NCI-H345 (cell line): Measurements from ENCODE around the gene DLG2.
A peak's percentile ranks its signal among the peaks of the same experiment; 100 is the strongest.

Experiments used
- DNase-seq: peaks from one replicate; lab custom pipeline; 2025; lab: John Stamatoyannopoulos, UW

Gene DLG2

DNA sequence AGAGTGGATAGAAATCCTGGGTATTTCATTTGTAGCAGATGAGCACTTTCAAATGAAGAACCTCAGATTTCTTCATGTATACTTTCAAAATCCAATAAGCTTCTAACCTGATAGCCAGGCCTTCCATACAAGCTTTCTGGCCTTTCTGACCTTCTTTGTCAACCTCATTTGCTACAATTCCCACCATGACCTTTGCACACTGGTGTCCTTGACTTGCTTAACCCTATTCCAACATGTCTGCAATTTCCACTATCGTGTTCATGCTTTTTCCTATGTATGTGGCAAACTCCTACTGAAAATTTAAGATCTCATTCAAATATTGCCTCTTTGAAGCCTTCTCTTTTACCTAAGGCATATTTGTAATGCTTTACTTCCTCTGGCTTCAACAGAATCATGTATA lies 2098.9 kb downstream of the DLG2 start:
- no peak for DNase-seq

DNA sequence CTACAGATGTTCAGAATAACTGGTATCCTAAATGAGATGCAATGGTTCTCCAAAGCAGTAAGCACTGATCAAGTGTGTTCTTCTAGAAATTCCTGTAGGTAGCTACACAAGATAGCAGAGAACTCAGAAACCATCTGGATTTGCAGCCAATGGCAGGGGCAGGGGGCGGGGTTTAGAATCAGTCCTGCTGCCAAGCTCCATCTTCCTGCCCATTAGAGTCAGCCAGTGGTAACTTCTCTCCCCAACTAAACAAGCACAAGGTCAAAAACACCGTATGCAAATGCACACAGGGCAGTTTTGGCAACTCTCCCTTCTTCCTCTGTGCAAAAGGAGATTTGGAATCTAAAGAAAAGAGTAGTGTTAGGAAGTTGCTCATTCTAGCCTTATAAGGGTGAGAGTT lies 2103.5 kb downstream of the DLG2 start:
- no peak for DNase-seq

DNA sequence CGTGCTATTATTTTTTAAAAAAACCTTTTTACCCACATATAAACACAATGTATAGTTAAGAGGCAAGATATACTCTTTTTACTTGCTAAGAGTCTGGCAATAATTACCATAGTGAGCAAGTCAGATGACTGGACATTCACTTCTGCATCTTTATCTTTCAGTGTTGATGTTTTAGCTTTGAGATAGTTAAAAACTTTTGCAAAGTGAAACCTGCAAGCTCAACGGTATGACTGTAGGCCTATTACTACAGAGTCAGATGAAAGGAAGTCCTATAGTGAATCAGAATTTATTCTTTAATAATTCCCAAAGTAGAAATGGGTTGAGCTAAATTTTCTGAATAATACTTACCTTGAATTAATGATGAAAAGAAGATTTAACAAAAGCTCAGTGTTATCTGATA lies 2104.2 kb downstream of the DLG2 start:
- DNase-seq, result no peak

DNA sequence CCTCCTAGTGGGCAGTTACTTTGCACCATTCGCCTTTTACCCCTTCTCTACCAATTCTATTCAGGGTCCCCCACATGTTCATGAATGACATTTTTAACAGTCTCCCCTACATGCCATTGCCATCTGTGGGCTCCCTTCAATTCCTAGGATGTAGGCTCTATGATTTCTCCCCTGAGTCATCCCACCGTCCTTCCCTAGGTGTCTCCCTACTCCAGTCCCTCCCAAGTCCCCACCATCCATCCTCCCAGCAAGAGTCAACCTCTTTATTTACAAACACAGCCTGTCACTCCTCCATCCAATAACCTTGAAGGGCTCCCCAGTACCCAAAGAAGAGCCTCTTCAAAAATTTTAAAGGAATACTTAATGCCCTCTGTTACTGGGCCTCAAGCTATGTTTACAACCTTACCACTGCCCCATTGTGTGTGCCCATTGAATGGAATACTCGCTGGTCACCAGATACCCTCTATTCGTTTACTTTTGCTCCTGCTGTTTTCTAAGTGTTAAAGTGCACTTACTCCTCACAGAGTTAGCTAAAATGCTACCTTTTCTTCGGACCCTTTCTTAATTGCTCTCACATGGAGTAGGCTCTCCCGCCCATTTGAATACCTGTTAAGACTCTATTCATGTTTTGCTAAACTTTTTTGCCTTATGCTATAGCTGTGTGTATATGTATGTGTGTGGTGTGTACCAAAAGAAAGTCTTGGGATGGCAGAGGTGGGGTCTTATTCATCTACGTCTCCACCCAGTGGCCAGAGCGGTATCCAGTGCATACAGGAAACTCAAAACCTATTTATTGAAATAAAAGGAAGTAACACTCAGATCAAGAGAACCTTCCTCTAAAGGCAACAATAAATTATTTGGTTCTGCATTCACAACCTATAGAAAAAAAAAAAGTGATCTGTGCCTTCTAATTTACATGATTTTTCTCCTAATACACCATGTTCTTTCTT lies 2105.2 kb downstream of the DLG2 start:
- peak; percentile 40 for DNase-seq

DNA sequence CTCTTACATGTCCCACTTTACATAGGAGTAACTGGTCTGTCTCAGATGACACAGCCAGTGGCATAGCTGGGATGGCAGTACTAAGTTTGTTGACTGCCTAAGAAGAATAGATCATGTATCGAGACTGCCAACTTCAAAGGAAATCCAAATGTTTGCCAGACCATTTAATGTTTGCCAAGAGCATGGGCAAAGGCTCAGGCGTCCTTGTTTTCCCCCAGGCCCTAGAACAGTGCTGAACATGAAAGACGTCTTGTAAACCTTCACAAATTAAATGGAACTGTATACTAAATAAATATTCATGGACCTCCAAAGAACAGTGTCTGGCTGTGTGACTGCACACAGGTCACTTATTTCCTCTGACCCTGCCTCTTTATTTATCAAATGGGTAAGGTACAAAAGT lies 2106.3 kb downstream of the DLG2 start:
- DNase-seq, result no peak

DNA sequence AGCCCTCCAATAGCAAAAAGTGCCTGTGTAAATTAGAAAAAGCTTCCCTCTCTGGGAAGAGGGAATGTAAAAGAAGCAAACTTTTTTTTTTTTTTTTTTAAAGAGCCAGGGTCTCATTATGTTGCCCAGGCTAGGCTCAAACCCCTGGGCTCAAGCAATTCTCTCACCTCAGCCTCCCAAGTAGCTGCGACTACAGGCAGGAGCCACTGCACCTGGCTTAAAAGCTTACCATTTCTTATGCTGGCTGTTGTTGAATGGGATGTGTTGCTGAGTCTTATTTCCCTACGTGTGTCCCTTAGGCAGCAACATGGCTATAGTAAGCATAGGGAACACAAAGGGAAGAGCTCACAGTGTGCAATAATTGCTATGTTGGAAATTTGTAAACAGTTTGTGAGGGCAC lies 2115.5 kb downstream of the DLG2 start:
- DNase-seq, result peak; percentile 33

DNA sequence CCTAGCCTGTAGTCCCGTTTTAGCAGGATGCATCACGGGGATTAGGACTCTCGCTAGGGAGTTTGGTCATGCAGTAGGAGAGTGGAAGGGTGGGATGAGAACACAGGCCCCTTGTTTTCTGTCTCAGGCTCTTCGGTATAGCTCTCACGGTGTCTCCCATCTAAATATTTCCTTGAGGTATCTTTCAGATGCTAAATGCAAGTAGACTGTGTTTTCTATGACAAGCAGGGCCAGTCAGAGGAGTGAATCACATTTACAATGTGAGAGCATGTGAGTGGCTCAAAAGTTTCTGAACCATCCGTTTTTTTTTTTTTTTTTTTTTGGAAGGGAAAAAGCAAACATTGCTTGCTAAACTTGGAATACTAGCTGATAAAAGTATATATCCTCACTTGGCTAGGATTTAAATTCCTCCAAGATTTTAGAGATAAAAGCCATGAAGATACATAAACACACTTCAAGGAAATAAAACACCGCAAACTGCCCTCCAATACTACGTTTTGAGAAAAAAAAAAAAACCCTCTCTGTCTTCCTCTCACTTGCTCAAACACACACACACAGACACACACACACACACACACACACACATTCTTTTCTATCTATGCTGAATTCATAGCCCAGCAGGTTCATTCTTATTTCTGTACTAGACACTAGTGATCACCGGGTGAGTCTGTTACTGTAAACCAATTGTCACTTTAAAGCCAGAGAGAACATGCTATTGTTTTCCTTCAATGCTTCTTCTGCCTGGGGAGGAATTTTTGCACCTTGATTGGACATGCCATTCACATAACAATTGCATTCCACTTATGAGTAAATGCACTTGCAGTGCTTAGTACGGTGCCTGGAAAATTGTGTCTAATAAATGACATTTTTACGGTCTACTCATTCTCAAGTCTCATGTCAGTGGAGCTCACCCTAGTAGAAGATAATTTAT lies 2116.3 kb downstream of the DLG2 start:
- DNase-seq, result no peak

DNA sequence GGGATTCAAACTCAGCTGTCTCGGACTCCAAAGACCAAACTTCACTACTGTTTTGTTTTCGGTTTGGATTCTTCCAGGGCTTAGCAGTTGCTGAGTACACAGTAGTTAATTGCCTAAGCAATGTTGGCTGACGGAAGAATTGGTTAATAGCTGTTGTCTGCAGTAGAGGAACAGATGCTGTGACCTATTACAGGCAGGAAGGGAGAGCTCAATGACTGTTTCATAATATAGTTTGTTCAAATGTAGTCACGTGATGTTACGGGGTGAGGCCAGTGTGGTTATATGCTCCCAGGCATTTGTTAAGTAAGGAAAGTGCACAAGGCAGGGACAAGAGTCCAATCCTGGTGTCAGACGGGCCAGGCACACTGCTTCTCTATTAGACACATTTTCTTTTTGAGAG lies 2118.3 kb downstream of the DLG2 start:
- no peak for DNase-seq

DNA sequence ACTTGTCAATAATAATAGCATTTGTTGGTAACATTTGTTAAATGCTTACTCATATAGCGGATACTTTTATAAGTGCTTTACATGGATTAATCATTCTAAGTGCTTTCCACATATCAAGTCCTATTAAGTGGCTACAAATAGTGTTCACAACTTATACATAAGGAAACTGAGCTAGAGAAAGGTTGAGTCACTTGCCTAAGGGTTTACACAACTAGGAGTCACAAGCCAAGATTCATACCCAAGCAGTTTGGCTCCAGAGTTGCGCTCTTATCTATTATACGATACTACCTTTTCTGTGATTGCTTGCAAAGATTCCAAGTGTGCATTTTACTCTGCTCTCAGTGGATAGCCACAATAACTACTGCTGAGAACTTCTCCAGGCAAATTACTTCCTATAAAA lies 2125.1 kb downstream of the DLG2 start:
- no peak for DNase-seq

DNA sequence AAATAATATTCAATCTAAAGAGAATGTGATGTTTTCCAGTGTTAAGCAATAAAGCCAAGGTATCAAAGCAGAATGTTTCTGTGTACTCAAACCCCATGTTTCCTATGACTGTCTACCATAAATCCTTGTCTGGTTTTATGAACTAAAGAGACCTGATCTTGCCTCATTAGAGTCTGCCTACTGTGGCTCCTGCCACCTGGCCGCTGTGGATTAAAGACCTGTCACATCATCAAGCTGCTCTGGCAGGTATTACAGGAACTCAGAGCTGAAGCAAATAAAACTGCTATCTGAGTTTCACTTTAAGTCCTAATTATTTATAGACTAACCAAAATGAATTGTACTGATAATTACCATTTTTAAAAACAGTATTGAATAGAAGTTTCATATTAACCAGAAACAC lies 2133.2 kb downstream of the DLG2 start:
- no peak for DNase-seq

DNA sequence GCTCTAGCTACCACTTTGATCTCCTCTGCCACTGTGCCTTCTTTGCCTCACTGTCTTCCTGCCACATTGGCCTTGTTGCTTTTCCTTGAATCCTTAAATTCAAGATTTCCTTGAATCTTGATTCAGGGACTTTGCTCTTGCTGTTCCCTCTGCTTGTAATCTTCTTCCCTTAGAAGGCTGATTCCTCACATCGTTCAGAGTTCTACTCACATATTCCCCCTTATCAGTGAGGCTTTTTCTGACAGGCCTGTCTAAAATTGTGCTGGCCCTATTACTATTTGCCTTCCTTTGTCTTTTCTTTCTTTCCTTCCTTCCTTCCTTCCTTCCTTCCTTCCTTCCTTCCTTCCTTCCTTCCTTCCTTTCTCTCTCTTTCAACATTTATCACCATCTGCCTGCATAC lies 2134.1 kb downstream of the DLG2 start:
- DNase-seq, result no peak

DNA sequence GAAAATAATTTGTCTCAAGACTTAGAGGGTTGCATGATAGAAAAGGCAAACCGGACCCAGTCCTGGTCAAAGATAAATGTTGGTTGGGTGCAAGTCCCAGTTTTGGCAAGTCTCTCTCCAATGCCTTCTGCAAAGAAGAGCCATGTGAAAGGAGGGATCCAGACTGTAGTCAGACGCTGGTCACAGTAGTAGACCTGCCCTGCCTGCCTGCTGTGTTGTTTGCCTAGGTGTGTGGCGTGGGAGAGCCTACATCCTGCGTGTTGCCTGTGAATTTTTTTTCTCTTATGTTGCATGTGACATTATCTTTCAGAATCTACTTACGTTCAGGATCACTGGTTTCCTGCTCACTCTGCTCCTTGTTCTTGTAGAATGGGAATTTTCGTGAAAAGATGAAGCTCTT lies 2143.3 kb downstream of the DLG2 start:
- DNase-seq, result no peak

DNA sequence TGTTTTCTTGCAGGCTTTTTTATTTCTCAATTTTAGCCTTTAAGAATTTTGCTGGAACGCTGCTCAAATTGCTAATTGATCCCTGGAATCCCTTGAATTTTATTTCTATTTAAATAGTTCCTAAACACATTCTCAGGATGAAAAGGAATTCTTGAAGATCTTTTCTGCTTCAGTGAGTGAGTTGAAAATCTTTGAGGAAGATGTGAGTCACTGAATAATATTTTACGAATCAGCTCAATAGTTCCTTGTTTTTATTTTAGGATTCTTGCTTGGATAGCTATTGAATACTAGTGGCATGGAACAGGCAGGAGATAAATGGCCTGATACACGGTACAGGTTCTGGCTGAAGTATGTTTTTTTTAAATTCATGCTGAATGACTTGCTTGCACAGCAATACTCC lies 2146.3 kb downstream of the DLG2 start:
- no peak for DNase-seq

DNA sequence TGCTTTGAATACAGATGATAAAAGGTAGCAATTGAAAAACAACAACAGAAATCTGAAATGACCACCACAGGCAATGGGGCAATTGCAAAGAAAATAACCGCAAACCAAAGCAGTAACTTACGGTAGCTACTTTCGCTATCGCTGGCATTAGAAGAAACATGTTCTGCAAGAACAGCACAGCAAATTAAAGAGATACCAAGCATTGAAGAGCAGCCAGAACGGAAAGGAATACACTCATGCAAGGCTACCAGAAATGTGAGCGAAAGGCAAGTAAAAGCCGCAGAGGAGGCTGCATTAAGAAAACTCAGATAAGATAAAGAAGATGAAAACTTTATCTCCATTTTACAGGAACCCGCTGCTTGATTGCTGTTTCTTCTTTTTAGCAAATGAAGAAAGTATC lies 2146.9 kb downstream of the DLG2 start:
- DNase-seq, result no peak

DNA sequence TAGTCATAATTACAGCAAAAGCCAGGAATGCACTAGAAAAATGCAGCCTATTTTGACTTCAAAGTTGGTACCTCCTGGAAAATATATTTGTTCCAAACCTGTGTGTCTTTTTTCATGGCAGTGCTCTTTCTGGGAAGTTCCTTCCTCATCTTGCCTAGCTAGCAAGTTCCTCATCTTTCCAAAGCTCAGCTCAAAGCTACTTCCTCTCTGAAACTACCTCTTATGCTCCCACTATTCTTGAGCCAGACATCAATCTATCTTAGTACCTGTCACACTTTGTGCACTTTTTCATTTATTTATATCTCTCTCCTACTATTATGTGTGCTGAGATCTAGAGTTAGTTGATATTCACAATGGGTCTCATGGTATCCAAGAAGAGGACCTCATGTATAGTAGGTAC lies 2149.4 kb downstream of the DLG2 start:
- DNase-seq, result no peak

DNA sequence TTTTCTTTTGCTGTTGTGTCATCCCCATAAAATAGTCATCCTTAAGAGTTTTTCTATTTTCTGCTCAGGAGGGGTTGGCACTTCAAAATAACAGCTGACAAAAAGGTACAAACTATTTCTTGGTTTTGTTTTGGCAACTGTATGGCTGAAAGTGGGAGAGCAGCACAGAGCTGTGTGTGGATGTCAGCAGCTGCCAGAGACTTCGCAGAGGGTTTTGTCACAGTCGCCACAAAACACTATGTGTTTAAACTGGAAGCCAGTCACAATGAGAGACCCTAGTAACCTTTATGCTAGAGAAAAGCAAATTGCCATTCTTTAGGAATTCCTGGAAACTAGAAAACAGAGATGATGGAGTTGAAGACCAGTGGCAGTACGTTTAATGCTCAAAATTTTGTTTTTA lies 2151.4 kb downstream of the DLG2 start:
- no peak for DNase-seq

DNA sequence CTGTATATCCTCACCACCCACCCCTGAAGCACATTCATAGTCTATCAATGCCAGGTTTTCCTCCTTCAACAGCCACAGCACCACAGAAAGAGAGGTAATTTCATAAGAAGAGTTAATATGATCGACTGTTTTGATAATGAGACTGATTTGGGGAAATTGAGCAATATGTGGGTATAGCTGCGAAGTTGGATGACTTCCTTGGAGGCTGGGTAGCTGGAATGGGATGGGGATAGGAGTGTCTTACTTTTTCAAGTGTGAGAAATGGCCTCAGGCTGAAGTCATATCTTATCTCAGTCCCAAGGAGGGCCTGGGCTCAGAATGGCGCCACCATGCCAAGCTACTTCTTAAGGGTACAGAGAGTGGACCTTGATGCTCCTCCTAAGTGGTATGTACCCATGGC lies 2153.4 kb downstream of the DLG2 start:
- DNase-seq, result no peak

DNA sequence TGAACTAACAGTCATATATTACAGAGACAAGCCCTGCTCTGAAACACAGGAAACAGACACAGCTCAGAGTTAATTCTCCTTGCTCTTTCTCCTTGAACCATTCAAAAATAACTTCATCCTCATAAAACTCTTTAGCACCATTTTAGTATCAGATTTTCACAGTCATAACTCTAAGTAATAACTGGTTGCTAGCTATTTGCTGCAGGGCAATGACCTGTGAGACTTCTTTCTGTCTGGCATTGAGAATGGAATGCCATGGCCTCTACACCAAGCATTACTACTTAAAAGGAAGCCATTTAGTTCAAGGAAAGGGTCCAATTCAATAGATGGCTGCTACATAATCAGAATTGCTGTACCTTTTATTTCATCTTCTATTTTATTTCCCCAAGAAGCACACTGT lies 2154.3 kb downstream of the DLG2 start:
- no peak for DNase-seq

DNA sequence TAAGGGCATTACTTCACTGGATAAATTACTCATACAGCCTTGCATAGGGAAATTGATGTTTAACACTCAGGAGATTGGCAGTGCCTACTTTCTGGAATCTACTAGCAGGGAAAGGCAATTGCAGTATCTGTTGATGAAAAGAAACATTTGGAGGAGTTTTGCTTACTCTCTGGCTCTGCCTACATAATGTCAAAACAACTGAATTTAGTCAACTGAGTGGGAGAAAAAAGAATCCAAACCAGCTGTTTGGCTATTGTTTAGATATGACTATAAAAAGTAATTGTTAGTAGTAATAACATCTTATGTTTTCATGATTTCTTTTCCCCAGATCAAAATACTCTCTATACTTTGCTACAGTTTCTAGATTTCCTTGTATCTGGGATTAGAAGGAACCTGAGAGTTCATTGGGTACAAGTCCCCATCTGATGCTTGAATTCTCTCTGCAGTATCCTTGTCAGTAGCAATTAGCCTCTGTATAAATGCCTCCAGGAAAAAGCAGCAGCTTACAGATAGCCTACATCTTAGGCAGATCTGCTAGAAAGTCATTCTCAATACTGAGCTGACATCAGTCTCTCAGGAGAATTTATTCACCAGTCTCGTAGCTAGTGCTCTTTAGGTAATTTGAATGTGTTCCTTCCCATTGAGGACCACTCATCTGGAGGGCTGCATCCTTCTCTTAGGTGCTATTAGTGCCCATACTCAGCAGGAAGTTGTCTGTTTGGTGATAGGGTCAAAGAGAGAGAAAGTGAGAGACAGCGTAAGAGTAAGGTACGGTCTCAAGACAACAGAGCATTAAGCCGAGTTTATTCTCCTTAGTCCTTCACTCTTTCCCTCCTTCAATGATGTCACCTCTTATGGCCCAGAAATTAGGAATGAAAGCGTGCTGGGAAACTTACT lies 2155.1 kb downstream of the DLG2 start:
- DNase-seq, result no peak

DNA sequence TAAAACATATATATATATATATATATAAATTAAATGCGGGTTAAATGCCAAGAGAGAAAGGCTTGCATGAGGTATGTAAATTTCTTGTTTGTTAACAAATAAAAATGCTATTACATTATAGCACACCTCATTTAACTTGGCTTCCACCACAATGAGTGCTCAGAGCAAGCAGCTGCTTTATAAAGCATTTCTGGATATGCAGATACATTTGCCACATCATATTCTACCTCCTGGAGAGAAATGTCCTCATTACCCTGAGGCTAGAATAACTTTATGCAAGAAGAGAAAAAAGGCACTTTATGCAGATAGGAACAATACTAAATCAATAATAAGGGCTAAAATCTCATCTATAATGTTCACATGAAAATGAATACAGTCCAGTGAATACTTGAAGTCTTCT lies 2159.3 kb downstream of the DLG2 start:
- no peak for DNase-seq

DNA sequence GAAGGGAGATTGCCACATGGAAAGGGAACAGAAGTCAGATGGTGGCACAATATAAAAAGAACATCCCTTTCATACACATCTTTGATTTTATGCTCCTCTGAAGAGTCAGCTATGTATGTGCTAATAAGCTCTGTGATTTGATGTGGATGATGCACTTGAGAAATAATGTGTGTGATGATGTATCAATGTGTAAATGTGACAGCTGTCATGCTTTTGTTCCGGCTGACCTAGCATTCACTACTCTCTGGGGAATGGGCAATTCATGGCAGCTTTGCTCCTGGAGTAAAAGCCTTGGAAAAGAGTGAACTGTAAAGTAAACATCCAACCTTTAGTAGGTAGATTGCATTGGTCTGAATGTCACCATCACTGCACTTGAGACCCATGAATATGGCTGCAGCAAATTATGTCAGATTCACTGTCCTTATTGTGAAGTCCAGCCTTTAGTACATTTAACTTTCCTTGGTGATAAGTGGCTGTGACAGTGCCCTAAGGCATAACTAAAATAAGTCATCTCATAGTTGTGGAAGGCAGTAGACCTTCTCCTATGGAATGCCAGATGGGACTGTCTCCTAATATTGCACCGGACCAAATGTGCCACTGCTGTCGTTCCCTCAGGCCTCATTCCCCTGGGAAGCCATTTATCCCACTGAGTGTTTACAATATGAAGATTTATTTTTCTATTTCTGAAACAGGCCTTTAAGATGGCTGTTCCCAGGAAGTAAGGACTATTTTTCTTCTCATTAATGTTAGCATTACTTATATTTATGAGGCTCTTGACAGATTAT lies 2162.8 kb downstream of the DLG2 start:
- DNase-seq, result peak; percentile 51
